Neural cell (in vitro differentiated cells): ENCODE data around the gene CRIP3. TPM values are rescaled to one million over a fixed set of nuclear protein-coding genes. Genes with fewer than 3 reads are reported as not detected.

Experiments used
- H2AFZ ChIP-seq: fragments of 200-600, 300-800 bp; sonication (generic), shearing (Covaris generic); 2 replicates; pipeline ENCODE4 v1.6.0; 2014; ENCODE audit warnings: low read depth, mild to moderate bottlenecking, antibody characterized with exemption, low read length, moderate library complexity
- H3F3A ChIP-seq: fragments of 200-600 bp; shearing (Covaris generic); 2 replicates; pipeline ENCODE4 v1.6.1; 2016; ENCODE audit warnings: mild to moderate bottlenecking, moderate library complexity, mixed read lengths, antibody characterized with exemption, low read length; ENCODE audit not compliant: insufficient read depth, poor library complexity, severe bottlenecking
- H3K27ac ChIP-seq: fragments of 200-600, 300-800 bp; sonication (generic), shearing (Covaris generic); 2 replicates; pipeline ENCODE4 v1.5.1; 2014; ENCODE audit warnings: mild to moderate bottlenecking, low read length, moderate library complexity
- H3K27me3 ChIP-seq: fragments of 300-800, 200-600 bp; sonication (generic), shearing (Covaris generic); 2 replicates; pipeline ENCODE4 v1.6.0; 2014; ENCODE audit warnings: mild to moderate bottlenecking, low read depth, low read length, moderate library complexity; ENCODE audit not compliant: insufficient read depth
- H3K36me3 ChIP-seq: fragments of 300-800, 200-600 bp; sonication (generic), shearing (Covaris generic); 2 replicates; pipeline ENCODE4 v1.5.1; 2014; ENCODE audit warnings: mild to moderate bottlenecking, antibody characterized with exemption, low read length, moderate library complexity; ENCODE audit not compliant: insufficient read depth
- H3K4me2 ChIP-seq: fragments of 300-800, 200-600 bp; sonication (generic), shearing (Covaris generic); 2 replicates; pipeline ENCODE4 v1.6.0; 2014; ENCODE audit warnings: mild to moderate bottlenecking, low read length
- H3K4me3 ChIP-seq: fragments of 300-800, 200-600 bp; sonication (generic), shearing (Covaris generic); 2 replicates; pipeline ENCODE4 v1.5.1; 2014; ENCODE audit warnings: mild to moderate bottlenecking, low read length, moderate library complexity
- H3K79me2 ChIP-seq: fragments of 200-600 bp; shearing (Covaris generic); replicated peaks from 2 replicates; pipeline ENCODE4 v1.6.0; 2014; ENCODE audit warnings: mild to moderate bottlenecking, low read length, moderate library complexity; ENCODE audit not compliant: insufficient read depth
- H3K9ac ChIP-seq: fragments of 300-800, 200-600 bp; sonication (generic), shearing (Covaris generic); 2 replicates; pipeline ENCODE4 v1.6.1; 2016; ENCODE audit warnings: mild to moderate bottlenecking, low read length, mixed read lengths
- H3K9me2 ChIP-seq: fragments of 200-600 bp; shearing (Covaris generic); 2 replicates; pipeline ENCODE4 v1.6.1; 2016; ENCODE audit warnings: mild to moderate bottlenecking, low read length, mixed read lengths; ENCODE audit not compliant: insufficient read depth
- H3K9me3 ChIP-seq: fragments of 200-600, 300-800 bp; sonication (generic), shearing (Covaris generic); 2 replicates; pipeline ENCODE4 v1.6.1; 2016; ENCODE audit warnings: mild to moderate bottlenecking, mixed run types, low read length, moderate library complexity, mixed read lengths
- H4K20me1 ChIP-seq: fragments of 200-600 bp; shearing (Covaris generic); 2 replicates; pipeline ENCODE4 v1.6.1; 2016; ENCODE audit warnings: mild to moderate bottlenecking, mixed run types; ENCODE audit not compliant: insufficient read depth
- EP300 ChIP-seq: fragments of 450-650 bp; conservative IDR thresholded peaks from 2 replicates; pipeline ENCODE4 v1.6.1; 2014; ENCODE audit warnings: antibody characterized with exemption, mild to moderate bottlenecking, moderate library complexity; ENCODE audit not compliant: poor library complexity, severe bottlenecking
- EZH2 ChIP-seq: fragments of 200-600, 300-800 bp; shearing (Covaris generic), sonication (generic); IDR thresholded peaks from 2 replicates; pipeline ENCODE4 v1.6.1; 2014; ENCODE audit warnings: antibody characterized with exemption, low read length, borderline replicate concordance, mild to moderate bottlenecking; ENCODE audit not compliant: insufficient read depth, poor library complexity, severe bottlenecking
- MXI1 ChIP-seq: fragments of 450-650 bp; conservative IDR thresholded peaks from 2 replicates; pipeline ENCODE4 v1.6.1; 2014; ENCODE audit warnings: antibody characterized with exemption, mild to moderate bottlenecking; ENCODE audit not compliant: poor library complexity, severe bottlenecking
- POLR2AphosphoS5 ChIP-seq: IDR thresholded peaks from 2 replicates; pipeline ENCODE4 v1.6.1; 2012
- RAD21 ChIP-seq: fragments of 450-650 bp; conservative IDR thresholded peaks from 2 replicates; pipeline ENCODE4 v1.6.1; 2014; ENCODE audit warnings: antibody characterized with exemption, mild to moderate bottlenecking, moderate library complexity
- SMC3 ChIP-seq: fragments of 450-650 bp; conservative IDR thresholded peaks from 2 replicates; pipeline ENCODE4 v1.6.1; 2014; ENCODE audit warnings: antibody characterized with exemption, mild to moderate bottlenecking, moderate library complexity; ENCODE audit not compliant: poor library complexity
- TAF1 ChIP-seq: IDR thresholded peaks from 2 replicates; pipeline ENCODE4 v1.6.1; 2012; ENCODE audit warnings: low read depth
- polyA plus RNA-seq: library from polyadenylated mRNA; depleted of rRNA; stranded (reverse); fragments of >200 nt; gene quantifications from 2 replicates; pipeline ENCODE4 v1.2.3, GENCODE V29; 2014
- TF ChIP-seq, protein P1 (sequence below): IDR thresholded peaks from 2 replicates; pipeline ENCODE4 v1.6.1; 2012; ENCODE audit warnings: borderline replicate concordance
- TF ChIP-seq, protein P2 (sequence below): fragments of 450-650 bp; IDR thresholded peaks from 2 replicates; pipeline ENCODE4 v1.5.1; 2014; ENCODE audit warnings: antibody characterized with exemption, mild to moderate bottlenecking, moderate library complexity; ENCODE audit not compliant: poor library complexity, severe bottlenecking

CRIP3 gene
- polyA plus RNA-seq, 1 donor from 2014 or later, result 3.7 TPM

GRCh38 chr6:43269273-43270007 is 39.2 kb downstream of the CRIP3 start:
- Histone ChIP-seq H3K9me3 (no peaks in the 10 kb centered on the region), H3K4me2 (no peak overlapping the region), H3K79me2 (no peaks in the 10 kb centered on the region), H3K4me3 (no peak overlapping the region), H3K9ac (no peak overlapping the region), H3K27me3 (peaks cover 8% of the 10 kb centered on the region), H2AFZ (no peak overlapping the region), H4K20me1 (peaks cover 5% of the 10 kb centered on the region), H3K27ac (no peak overlapping the region), H3K9me2 (no peaks in the 10 kb centered on the region), H3K36me3 (no peaks in the 10 kb centered on the region), H3F3A (no peaks in the 10 kb centered on the region)
- TF ChIP-seq, protein P1, sequence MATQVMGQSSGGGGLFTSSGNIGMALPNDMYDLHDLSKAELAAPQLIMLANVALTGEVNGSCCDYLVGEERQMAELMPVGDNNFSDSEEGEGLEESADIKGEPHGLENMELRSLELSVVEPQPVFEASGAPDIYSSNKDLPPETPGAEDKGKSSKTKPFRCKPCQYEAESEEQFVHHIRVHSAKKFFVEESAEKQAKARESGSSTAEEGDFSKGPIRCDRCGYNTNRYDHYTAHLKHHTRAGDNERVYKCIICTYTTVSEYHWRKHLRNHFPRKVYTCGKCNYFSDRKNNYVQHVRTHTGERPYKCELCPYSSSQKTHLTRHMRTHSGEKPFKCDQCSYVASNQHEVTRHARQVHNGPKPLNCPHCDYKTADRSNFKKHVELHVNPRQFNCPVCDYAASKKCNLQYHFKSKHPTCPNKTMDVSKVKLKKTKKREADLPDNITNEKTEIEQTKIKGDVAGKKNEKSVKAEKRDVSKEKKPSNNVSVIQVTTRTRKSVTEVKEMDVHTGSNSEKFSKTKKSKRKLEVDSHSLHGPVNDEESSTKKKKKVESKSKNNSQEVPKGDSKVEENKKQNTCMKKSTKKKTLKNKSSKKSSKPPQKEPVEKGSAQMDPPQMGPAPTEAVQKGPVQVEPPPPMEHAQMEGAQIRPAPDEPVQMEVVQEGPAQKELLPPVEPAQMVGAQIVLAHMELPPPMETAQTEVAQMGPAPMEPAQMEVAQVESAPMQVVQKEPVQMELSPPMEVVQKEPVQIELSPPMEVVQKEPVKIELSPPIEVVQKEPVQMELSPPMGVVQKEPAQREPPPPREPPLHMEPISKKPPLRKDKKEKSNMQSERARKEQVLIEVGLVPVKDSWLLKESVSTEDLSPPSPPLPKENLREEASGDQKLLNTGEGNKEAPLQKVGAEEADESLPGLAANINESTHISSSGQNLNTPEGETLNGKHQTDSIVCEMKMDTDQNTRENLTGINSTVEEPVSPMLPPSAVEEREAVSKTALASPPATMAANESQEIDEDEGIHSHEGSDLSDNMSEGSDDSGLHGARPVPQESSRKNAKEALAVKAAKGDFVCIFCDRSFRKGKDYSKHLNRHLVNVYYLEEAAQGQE, result no peak
- TF ChIP-seq EZH2 (no peak), RAD21 (no peak), TAF1 (no peak), SMC3 (no peak), EP300 (no peak)
- TF ChIP-seq, protein P2, sequence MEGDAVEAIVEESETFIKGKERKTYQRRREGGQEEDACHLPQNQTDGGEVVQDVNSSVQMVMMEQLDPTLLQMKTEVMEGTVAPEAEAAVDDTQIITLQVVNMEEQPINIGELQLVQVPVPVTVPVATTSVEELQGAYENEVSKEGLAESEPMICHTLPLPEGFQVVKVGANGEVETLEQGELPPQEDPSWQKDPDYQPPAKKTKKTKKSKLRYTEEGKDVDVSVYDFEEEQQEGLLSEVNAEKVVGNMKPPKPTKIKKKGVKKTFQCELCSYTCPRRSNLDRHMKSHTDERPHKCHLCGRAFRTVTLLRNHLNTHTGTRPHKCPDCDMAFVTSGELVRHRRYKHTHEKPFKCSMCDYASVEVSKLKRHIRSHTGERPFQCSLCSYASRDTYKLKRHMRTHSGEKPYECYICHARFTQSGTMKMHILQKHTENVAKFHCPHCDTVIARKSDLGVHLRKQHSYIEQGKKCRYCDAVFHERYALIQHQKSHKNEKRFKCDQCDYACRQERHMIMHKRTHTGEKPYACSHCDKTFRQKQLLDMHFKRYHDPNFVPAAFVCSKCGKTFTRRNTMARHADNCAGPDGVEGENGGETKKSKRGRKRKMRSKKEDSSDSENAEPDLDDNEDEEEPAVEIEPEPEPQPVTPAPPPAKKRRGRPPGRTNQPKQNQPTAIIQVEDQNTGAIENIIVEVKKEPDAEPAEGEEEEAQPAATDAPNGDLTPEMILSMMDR, result no peak

DNA sequence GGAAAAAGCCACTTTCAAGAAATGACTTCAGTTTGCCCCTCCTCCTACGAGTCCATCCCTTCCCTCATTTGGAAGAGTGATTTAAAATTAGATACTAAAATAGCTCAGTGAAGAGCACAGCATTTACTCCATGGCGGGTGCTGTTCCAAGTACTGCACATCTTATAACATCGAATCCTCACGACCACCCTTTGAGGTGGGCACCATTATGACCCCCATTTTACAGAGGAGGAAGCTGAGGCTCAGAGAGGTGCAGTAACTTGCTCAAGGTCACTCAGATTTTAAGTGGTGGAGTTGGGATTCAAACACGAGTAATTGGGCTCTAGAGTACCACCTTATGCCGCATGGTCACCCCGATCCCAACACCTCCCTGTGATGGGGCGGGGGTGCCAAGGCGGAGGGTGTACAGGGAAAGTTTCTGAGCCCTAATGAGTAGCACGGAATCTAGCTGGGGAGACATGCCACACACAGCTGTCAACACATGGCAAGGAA is 39.8 kb downstream of the CRIP3 start:
- Histone ChIP-seq H3K36me3 (no peaks in the 10 kb centered on the region), H3K27me3 (peaks cover 2% of the 10 kb centered on the region), H3K9ac (no peak overlapping the region), H3K9me3 (no peaks in the 10 kb centered on the region), H3K4me3 (no peak overlapping the region), H3K9me2 (no peaks in the 10 kb centered on the region), H2AFZ (no peak overlapping the region), H3F3A (no peaks in the 10 kb centered on the region), H3K79me2 (no peaks in the 10 kb centered on the region), H4K20me1 (peaks cover 5% of the 10 kb centered on the region), H3K27ac (no peak overlapping the region), H3K4me2 (no peak overlapping the region)
- no peak for TF ChIP-seq POLR2AphosphoS5
- TF ChIP-seq, protein P2, result no peak
- TF ChIP-seq EP300, result no peak
- no peak for TF ChIP-seq EZH2
- TF ChIP-seq RAD21, result no peak
- TF ChIP-seq SMC3, result no peak
- TF ChIP-seq, protein P1, result no peak
- no peak for TF ChIP-seq TAF1
- no peak for TF ChIP-seq MXI1
